Right atrium auricular region (tissue), 2 donors: ENCODE results near the gene ABHD14A. TPM values are rescaled to one million over a fixed set of nuclear protein-coding genes. Genes with fewer than 3 reads are reported as not detected.

ENCODE experiments used
- total RNA-seq, 2 donors: library from RNA; depleted of rRNA; stranded (reverse); fragments of >200 nt; gene quantifications; one replicate each; pipeline ENCODE4 v1.1.0, GENCODE V29; 2016

Gene ABHD14A
- total RNA-seq, 2 donors from 2014 or later, result 21.0 to 31.3 TPM

Other genes starting within 250 kb of the ABHD14A start
- gene IQCF6, start 195.8 kb upstream of the ABHD14A start, total RNA-seq, result not detected
- gene IQCF2, start 113.4 kb upstream of the ABHD14A start, total RNA-seq, result not detected
- not detected for gene IQCF5, start 99.5 kb upstream of the ABHD14A start, total RNA-seq
- not detected for gene IQCF1, start 71.7 kb upstream of the ABHD14A start, total RNA-seq
- gene RRP9, start 33.2 kb upstream of the ABHD14A start, total RNA-seq, result 10 to 100 TPM in 1 of 2 donors, 1 to 10 TPM in 1; 6.3 to 11.1 TPM
- gene PARP3, start 32.7 kb upstream of the ABHD14A start, total RNA-seq, result 10 to 100 TPM in 1 of 2 donors, 1 to 10 TPM in 1; 9.8 to 12.8 TPM
- under 1 TPM; 0.12 to 0.82 TPM for gene GPR62, start 19.7 kb upstream of the ABHD14A start, total RNA-seq
- gene PCBP4, start 7.6 kb upstream of the ABHD14A start, total RNA-seq, result 100 to 1,000 TPM in 1 of 2 donors, 10 to 100 TPM in 1; 73.8 to 119 TPM
- gene ABHD14B, start 1.0 kb upstream of the ABHD14A start, total RNA-seq, result 10 to 100 TPM; 15.6 to 20.9 TPM
- gene ACY1, start 8.5 kb downstream of the ABHD14A start, total RNA-seq, result 10 to 100 TPM; 26.0 to 29.8 TPM
- 1,000 to 10,000 TPM in 1 of 2 donors, 100 to 1,000 TPM in 1; 658 to 1,017 TPM for gene RPL29, start 20.8 kb downstream of the ABHD14A start, total RNA-seq
- gene DUSP7, start 81.5 kb downstream of the ABHD14A start, total RNA-seq, result 10 to 100 TPM; 17.7 to 33.7 TPM
- under 1 TPM; 0.47 to 0.78 TPM for gene POC1A, start 179.4 kb downstream of the ABHD14A start, total RNA-seq
- 100 to 1,000 TPM in 1 of 2 donors, 10 to 100 TPM in 1; 69.7 to 103 TPM for gene ALAS1, start 223.1 kb downstream of the ABHD14A start, total RNA-seq